Muscle of arm (tissue), 14 donors: ENCODE results near the gene SLC22A6. TPM values are rescaled to one million over a fixed set of nuclear protein-coding genes. Genes with fewer than 3 reads are reported as not detected.
A peak's percentile ranks its signal among the peaks of the same experiment; 100 is the strongest.

Source experiments
- DNase-seq: peaks from one replicate; pipeline ENCODE4 v3.0.0-alpha.2; 2013
- long read RNA-seq, 11 donors: transcript quantifications; one replicate each; lab custom pipeline, GENCODE V29; 2026
- polyA plus RNA-seq, 12 donors: library from polyadenylated mRNA; unstranded; fragments of 120-200 nt; gene quantifications; one replicate each; pipeline ENCODE4 v1.2.1, GENCODE V29; 2013; ENCODE audit not compliant: insufficient read length in 12 of 12

SLC22A6 gene
- polyA plus RNA-seq = under 1 TPM in 3 of 12 donors, not detected in 9; 0.11 to 0.27 (median 0.15) TPM
- long read RNA-seq, donor 1 = 0 reads
- long read RNA-seq, donor 2 = 0 reads
- long read RNA-seq, donor 3 = 0 reads
- long read RNA-seq, donor 4 = 0 reads
- long read RNA-seq, donor 5 = 0 reads
- long read RNA-seq, donor 6 = 0 reads
- long read RNA-seq, donor 7 = 0 reads
- long read RNA-seq, donor 8 = 0 reads
- long read RNA-seq, donor 9 = 0 reads
- long read RNA-seq, donor 10 = 0 reads
- long read RNA-seq, donor 11 = 0 reads

GRCh38 chr11:62984451-62984991 lies at the start of gene SLC22A6:
TSS of gene SLC22A6 (minus strand) at chr11:62984967. CDS start at chr11:62984690, 277 bp downstream.
- DNase-seq = no peak

GRCh38 chr11:63032457-63032856 lies 47.7 kb upstream of the SLC22A6 start:
- no peak for DNase-seq

GRCh38 chr11:63023841-63024648 lies 39.3 kb upstream of the SLC22A6 start:
- DNase-seq = peak; percentile 90

- DNase-seq = no peak
Measured at GRCh38 chr11:63023222-63023814, 38.6 kb upstream of the SLC22A6 start.

- no peak for DNase-seq
Measured at GRCh38 chr11:63022441-63022840, 37.7 kb upstream of the SLC22A6 start.

GRCh38 chr11:63020671-63021291 lies 36.0 kb upstream of the SLC22A6 start:
- DNase-seq = no peak

- no peak for DNase-seq
Measured at GRCh38 chr11:63019506-63019905, 34.7 kb upstream of the SLC22A6 start.

- no peak for DNase-seq
Measured at GRCh38 chr11:63017306-63017974, 32.7 kb upstream of the SLC22A6 start.

- DNase-seq = no peak
Measured at GRCh38 chr11:63015521-63016215, 30.9 kb upstream of the SLC22A6 start, which contains the start of gene SLC22A8. TSS of gene SLC22A8 (minus strand) at chr11:63015841. CDS start at chr11:63014958, 883 bp downstream.

GRCh38 chr11:63014408-63015055 lies 29.8 kb upstream of the SLC22A6 start:
- no peak for DNase-seq

GRCh38 chr11:63012839-63013238 lies 28.1 kb upstream of the SLC22A6 start:
- no peak for DNase-seq

- DNase-seq = no peak
Measured at GRCh38 chr11:63012430-63012829, 27.7 kb upstream of the SLC22A6 start.

- DNase-seq = no peak
Measured at GRCh38 chr11:63010934-63011439, 26.2 kb upstream of the SLC22A6 start.

GRCh38 chr11:63007920-63008319 lies 23.2 kb upstream of the SLC22A6 start:
- DNase-seq = no peak

GRCh38 chr11:63001456-63001855 lies 16.7 kb upstream of the SLC22A6 start:
- no peak for DNase-seq

GRCh38 chr11:62999649-63000048 lies 14.9 kb upstream of the SLC22A6 start:
- no peak for DNase-seq

GRCh38 chr11:62999156-62999555 lies 14.4 kb upstream of the SLC22A6 start:
- no peak for DNase-seq

GRCh38 chr11:62996271-62996670 lies 11.5 kb upstream of the SLC22A6 start:
- no peak for DNase-seq

- DNase-seq = no peak
Measured at GRCh38 chr11:62994775-62995174, 10.0 kb upstream of the SLC22A6 start.

- no peak for DNase-seq
Measured at GRCh38 chr11:62988276-62988675, 3.5 kb upstream of the SLC22A6 start.
